ENCODE data around the gene MGAT5. TPM values are rescaled to one million over a fixed set of nuclear protein-coding genes. Genes with fewer than 3 reads are reported as not detected.
"Not testable (repeated sequence)": the region's sequence is repeated elsewhere in the genome, so short reads cannot be mapped to it uniquely, and the experiment has no call there.

MGAT5 gene
- total RNA-seq, 1 experiment from 2014 or later = 24.5 TPM

GRCh38 chr2:134463699-134464022 is 209.8 kb downstream of the MGAT5 start:
- no peak for DNase-seq (ENCODE audit: low spot score)

- no peak for DNase-seq (ENCODE audit: low spot score)
Observed at GRCh38 chr2:134465228-134466105, 211.6 kb downstream of the MGAT5 start.

- peak; percentile 36 for DNase-seq (ENCODE audit: low spot score)
Observed at GRCh38 chr2:134466141-134466540, 212.3 kb downstream of the MGAT5 start.

GRCh38 chr2:134468164-134468563 is 214.3 kb downstream of the MGAT5 start:
- no peak for DNase-seq (ENCODE audit: low spot score)

GRCh38 chr2:134468776-134469175 is 214.9 kb downstream of the MGAT5 start:
- no peak for DNase-seq (ENCODE audit: low spot score)

- no peak for DNase-seq (ENCODE audit: low spot score)
Observed at GRCh38 chr2:134469516-134470115, 215.7 kb downstream of the MGAT5 start.

GRCh38 chr2:134470561-134471168 is 216.8 kb downstream of the MGAT5 start:
- no peak for DNase-seq (ENCODE audit: low spot score)

- DNase-seq (ENCODE audit: low spot score) = not testable (repeated sequence)
Observed at GRCh38 chr2:134476982-134477381, 223.1 kb downstream of the MGAT5 start.

- DNase-seq (ENCODE audit: low spot score) = no peak
Observed at GRCh38 chr2:134479696-134480330, 225.9 kb downstream of the MGAT5 start.

GRCh38 chr2:134482131-134482723 is 228.4 kb downstream of the MGAT5 start:
- no peak for DNase-seq (ENCODE audit: low spot score)

GRCh38 chr2:134482766-134483340 is 229.0 kb downstream of the MGAT5 start:
- no peak for DNase-seq (ENCODE audit: low spot score)

- no peak for DNase-seq (ENCODE audit: low spot score)
Observed at GRCh38 chr2:134489732-134490384, 236.0 kb downstream of the MGAT5 start.

- DNase-seq (ENCODE audit: low spot score) = no peak
Observed at GRCh38 chr2:134490559-134490958, 236.7 kb downstream of the MGAT5 start.

- DNase-seq (ENCODE audit: low spot score) = no peak
Observed at GRCh38 chr2:134491022-134491421, 237.2 kb downstream of the MGAT5 start.

GRCh38 chr2:134491771-134492441 is 238.0 kb downstream of the MGAT5 start:
- DNase-seq (ENCODE audit: low spot score) = peak; percentile 62

- no peak for DNase-seq (ENCODE audit: low spot score)
Observed at GRCh38 chr2:134493797-134494196, 239.9 kb downstream of the MGAT5 start.

- no peak for DNase-seq (ENCODE audit: low spot score)
Observed at GRCh38 chr2:134498654-134499053, 244.8 kb downstream of the MGAT5 start.

- DNase-seq (ENCODE audit: low spot score) = no peak
Observed at GRCh38 chr2:134499307-134499926, 245.5 kb downstream of the MGAT5 start.

GRCh38 chr2:134500211-134500935 is 246.5 kb downstream of the MGAT5 start:
- no peak for DNase-seq (ENCODE audit: low spot score)
